ENCODE data around the gene TUBGCP2.

Gene TUBGCP2

DNA sequence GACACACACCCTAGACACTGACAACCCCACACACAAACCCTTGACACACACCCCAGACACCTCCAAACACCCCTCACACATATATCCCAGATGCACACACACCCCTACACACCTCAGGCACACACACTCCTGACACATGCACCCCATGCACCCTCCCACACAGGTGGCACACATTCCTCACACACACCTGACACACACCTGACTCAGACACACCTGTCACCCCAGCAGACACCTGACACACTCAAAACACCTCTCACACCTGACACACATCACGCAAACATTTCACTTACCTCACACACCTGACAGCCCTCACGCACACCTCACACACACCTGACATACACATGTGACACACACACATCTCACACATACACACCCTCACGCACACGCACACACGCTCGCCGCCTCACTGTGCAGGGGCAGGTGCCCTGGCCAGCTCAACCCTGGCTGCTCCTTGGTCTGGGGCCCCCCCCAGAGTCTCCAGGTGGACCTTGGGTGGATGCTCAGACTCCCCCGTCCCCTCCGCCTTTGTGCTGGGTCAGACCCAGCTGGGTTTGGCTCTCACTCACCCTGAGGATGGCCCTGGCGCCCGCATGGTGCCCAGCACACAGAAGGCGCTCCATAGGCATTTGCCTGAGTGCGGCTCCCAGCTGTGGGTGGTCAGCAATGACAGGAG, 31.2 kb upstream of the TUBGCP2 start:
- no peak for DNase-seq

DNA sequence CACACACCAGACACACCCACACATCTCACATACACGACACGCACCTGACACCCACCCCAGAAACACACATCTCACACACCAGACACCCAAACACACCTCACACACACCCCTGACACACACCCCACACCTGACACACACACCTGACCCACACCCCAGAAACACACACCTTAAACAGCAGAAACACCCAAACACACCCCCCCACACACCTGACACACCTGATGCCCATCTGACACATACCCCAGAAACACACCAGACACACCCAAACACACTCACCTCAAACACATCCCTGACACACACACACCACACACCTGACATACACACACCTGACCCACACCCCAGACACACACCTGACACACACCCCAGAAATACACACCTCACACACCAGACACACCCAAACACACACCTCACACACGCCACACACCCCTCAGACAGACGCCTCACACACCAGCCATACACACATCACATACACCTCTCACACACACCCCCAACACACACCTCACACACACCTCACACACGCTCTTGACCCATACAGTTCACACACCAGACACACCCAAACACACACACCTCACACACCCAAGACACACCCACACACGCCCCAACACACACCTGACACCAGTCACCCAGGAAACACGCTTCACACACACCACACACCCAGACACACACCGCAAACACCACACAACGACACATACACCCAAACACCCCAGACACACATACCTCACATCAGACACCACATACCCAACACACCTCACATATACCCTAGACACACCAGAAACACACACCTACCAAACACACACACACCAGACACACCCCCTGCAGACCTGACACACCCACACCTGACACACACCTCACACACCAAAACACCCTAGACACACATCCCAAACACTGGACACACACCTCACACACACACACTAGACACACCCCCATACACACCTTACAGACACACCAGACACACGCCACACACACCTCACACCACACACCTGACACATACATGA, 29.7 kb upstream of the TUBGCP2 start:
- no peak for DNase-seq

DNA sequence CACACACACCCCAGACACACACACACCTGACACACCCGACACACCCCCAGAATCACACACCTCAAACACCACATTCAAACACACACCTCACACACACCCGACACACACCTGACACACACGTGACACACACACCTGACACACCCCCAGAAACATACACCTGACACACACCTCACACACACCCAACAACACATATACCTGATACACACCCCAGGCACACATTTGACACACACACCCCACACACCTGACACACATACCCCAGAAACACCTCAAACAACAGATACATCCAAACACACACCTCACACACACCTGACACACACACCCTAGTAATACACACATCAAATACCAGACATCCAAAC, 28.7 kb upstream of the TUBGCP2 start:
- DNase-seq = no peak

DNA sequence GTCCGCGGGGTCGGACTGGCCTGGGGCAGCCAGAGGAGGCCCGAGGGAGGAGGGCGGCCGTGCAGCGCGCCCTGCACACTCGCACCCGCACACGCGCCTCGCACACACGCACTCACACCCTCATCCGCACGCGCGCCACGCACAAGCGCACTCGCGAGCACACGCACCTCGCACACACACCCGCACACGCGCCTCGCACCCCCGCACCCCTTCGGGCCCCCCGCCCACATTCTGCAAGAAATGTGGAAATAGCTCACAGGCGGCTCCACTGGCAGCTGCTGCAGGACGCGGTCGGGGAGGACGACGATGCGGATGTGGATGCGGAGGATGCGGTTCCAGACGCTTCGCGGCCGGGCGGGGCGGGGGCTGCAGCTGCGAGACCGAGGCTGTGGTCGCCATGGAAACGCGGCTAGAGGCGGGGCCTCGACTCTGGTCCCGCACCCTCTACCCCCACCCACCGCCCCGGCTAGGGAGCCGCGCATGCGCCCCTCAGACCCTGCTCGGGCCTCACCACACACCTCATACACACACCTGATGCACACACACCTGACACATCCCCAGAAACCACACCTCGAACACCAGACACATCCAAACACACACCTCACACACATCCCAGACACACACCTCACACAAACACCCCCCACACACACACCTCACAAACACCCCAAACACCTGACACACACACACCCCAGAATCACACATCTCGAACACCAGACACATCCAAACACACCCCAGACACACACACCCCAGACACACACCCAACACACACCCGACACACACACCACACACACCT, 28.1 kb upstream of the TUBGCP2 start, which contains the start of gene CALY:
CALY (minus strand) TSS at position 320 of the 793 bp plus-strand sequence. CDS start 7,907 bp downstream, outside the sequence.
- DNase-seq = no peak

DNA sequence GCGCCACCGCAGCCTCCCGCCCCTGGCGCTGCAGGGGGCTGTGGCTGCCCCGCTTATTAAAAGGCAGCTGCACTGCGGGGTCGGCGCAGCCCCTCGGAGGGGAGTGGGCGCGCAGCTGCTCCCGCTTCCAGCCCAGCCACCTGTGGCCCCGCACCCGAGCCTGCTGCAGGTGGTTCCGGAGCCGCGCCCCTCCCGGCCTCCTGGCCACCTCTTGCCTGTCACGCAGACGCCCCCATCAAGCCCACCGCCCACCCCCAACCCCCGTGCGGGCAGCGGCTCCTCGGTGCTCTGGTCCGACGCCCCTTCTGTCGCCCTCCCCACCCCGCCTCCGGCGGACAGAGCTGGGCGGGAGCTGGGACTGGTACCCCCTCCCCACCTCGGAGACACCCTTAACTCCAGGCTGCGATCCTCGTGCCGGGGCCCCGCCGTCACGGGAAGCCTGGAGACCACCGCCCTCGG, 27.5 kb upstream of the TUBGCP2 start:
- DNase-seq = no peak

DNA sequence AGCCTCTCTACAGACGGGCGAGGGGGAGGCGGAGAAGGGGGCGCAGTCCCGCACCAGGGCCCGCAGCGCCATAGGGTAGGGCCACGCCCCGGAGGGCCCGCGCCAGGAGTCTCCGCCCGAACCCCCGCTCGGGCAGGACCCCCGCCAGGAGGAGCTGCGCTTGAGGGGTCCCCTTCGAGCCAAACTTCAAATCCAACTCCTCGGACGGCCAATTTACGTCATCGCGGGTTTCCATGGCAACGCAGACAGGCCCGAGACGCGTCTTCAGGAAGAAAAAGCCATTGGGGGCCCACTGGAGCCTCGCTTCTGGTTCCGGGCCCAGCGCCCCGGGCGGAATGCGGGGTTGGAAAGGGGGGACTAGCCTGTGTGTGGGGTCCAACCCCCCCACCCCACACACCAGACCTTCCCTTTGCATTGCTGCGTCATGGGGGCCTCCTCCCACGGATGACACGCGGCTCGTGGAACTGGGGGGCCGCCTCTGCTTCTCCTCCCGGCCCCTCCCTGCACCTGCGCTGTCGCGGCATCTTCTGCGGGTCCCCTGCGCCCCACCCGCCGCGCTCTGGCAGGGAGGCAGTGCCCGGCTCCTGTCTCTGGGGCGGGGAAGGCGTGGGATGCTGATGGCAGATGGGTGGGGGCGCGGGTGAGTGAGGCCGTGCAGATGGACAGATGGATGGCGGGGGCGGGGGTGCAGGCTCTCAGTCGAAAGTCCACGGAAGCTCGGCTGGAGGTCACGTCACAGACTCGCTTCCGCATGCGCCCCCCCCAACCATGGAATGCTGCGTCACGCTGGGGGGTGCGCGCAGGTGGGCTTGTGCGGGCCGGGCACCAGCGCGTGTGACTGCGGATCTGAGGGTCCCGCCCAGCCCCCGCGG, 26.8 kb upstream of the TUBGCP2 start:
- DNase-seq = no peak

DNA sequence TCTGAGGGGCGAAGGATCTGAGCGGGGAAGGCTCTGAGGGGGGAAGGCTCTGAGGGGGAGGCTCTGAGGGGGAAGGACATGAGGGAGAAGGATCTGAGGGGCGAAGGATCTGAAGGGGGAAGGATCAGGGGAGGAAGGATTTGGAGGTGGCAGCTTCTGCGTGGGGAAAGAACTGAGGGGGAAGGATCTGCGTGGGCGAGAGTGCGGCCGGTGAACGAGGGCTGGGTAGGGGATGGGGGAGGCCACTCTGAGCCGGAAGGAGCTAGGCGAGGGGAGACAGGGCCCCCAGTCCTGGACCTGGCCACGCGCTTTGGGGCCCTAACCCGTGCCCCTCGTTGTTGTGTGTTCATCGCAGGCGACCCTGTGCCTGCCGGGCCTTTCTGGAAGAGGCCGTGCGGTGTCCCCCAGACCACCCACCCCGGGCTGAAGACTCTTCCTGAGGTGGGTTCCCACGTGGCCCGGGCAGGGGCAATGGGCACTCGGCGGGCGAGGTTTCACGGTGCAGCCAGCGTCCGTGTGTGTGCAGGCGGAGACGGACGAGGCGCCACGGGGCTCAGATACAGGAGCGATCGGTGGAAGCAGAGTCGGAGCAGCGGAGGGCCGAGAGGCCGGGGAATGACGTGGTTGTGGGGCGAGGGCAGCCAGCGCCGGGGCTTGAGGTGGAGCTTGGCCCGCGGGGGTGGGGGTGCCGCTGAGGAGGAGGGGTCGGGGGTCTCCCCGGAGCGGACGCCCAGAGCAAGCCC, 26.0 kb upstream of the TUBGCP2 start:
- no peak for DNase-seq

DNA sequence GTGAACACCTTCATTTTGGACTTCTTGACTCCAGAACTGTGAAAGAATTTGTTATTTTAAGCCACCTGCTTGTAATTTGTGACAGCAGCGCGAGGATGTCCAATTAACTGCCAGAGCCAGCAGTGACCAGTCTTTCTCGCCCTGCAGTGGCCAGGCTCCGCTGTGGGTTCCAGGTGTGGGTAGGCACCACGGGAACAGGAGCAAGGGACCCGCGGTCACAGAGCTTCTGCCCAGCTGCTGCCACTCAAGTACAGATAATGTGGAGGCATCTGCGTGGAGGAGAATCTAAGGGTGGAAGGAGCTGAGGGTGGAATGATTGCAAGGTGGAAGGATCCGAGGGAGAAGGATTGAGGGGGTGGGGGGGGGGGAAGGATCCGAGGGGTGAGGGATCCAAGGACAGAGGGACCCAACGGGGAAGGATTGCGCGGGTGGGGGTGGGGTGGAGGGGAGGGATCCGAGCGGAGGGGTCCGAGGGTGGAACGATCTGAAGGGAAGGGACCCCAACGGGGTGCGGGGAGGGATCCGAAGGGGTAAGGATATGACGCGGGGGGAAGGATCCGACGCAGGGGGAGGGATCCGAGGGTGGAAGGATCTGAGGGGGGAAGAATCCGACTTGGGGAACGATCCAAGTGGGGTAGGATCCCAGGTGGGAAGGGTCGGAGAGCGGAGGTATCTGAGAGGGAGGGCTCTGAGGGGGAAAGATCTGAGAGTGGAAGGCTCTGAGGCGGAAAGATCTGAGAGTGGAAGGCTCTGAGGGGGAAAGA, 24.4 kb upstream of the TUBGCP2 start:
- DNase-seq = no peak

DNA sequence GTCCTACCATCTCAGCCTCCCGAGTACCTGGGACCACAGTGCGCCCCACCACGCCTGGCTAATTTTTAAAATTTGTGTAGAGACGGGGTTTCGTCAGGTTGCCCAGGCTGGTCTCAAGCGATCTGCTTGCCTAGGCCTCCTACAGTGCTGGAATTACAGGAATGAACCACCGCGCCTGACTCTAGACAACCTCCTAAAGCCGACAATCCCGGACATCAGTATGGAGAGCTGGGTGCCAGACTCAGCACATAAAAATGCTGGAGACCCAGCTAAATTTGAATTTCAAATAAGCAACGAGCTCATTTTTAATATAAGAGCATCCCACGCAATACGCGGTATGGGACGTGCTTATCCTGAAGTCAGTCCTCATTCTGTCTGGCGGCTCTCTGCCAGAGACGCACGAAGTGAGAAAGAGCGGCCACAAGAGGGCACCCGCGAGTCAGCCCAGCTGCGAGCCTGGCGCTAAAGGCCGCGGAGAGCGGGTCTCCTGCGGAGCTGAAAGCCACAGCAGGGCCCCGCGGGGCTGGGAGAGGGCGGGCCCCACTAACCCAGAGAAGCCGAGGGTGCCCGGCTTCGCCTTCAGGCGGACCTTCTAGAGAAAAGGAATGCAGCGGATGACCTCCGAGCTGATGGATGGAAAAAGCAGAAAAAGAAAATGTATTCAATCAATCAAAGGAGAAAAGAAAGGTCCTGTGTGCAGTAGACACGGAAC, 21.0 kb upstream of the TUBGCP2 start:
- DNase-seq = peak; percentile 35

DNA sequence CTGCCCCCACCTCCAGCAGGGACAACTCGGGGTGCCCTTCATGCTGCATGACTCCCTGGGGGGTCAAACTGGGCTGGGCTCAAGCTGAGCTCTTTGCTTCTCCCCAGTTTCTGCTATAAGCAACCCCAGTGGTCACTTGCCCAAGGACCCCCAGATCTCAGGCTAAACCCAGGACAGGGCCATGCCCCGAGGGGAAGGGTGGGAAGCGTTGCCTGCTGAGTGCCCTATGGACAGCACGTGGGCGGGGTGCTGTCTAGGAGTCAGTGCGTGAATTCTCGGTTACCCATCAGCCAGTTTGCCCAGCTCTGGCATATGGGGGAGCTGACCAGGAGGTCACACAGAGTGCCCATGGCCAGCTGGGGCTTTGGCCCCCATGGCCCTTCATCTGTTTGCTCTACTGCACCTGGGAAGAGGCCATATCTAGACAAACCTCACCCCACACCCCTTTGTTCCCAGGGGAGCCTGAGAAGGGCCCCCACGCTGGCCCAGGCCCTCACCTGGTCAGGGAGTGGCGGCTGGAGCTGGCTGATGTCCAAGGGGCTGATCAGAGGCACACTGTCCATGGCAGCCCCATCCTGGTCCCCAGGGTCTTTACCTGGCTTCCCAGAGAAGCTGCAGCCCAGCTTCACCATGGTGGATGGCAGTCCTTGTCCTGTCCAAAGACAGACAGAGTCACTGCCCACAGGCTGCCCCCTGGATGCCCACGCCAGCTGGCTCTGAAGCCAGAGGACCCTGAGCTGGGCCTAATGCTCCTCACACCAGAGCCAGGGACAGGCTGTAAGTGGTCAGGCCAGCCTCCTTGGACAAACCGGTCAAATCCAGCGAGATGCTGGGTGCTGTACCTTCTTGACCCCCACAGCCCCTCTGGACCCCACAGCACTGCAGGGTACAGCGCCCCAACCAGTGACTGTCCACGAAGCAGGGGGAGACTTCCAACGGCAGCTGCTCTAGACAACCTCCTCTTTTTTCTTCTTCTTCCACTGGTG, 20.0 kb upstream of the TUBGCP2 start:
- DNase-seq = no peak

DNA sequence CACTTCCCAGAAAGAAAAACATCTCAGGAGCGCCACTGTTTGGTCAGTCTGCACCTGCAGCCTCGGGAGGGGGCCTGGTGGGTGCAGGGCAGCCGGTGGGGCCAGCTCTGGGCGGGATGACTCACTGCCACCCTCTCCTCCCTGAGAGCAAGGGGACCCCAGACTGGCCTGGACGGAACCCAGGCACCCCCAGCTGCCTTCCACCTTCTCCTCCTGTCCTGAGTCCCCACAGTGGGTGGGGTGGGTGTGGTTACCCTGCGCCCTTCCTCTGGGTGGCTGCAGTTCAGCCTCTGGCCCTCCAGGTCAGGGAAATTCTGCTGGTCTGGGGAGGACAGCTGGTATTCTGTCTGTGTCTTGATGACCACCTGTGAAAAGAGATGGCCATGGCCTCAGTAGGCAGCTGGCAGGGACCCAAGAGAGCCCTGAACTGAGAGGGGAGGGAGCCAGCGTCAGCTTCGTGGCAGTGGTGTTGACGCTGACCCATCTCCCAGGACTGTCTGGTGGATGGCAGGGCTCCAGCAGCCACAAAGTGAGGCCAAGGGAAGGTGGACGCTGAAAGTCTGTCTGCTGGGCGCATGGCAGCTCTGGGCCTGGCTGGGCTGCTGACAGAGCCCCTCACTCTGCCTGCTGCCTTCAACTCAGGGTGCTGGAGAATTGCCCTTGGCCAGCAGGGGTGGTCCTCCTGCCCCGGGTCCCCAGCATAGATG, 19.1 kb upstream of the TUBGCP2 start:
- DNase-seq = no peak

DNA sequence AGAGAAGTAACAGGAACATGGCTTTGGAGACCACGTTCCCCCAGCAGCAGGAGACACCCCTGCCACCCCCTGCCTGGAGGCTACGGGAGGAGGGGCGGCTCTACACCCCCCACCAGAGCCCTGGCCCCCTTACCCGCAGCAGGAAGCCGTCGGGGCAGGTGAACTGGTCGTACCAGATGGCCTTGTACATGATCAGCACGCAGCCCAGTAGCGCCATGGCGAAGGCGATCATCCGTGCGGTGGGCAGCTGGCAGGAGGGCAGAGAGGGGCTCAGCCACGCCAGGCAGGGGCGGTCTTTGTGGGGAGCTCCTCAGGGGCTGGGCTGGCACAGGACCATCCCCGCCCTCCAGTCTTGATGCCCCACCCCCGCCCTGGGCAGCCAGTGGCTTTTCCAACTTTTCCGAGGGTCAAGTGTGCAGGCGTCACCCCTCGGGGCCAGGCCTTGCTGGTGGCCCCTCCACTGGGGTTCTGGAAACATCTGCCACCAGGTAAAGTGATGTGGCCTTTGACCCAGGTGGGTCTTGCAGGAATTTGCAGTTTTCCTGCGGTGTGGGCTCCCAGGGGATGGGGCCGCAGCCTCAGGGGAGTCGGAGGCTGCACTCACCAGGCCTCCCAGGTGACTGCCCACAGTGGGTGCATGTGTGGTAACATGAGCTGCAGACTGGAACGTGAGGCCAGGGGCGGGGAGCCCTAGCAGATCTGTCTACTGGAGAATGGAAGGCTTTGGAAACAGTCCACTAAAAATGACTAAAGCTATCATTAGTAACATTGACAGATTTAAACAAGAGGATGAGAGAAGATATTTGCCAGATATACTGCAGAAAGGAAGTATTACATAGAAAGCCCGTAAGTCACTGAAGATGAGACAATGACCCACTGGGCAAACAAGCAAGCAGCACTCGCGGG, 18.3 kb upstream of the TUBGCP2 start:
- no peak for DNase-seq

DNA sequence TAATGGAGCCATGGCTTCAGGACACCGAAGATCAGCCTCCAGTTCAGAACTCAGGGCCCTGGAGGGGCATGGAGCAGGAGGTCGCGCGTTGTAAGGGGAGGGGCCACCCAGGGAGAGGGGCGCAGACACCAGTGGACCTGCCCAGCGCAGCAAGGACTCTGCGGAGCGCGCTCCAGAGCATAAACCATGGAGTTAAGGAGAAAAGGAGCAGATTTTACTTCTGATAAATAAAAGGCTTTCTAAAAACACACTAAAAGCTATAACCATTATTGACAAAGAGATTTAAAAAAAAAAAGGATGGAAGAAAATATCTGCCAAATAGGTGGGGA, 17.5 kb upstream of the TUBGCP2 start:
- no peak for DNase-seq

DNA sequence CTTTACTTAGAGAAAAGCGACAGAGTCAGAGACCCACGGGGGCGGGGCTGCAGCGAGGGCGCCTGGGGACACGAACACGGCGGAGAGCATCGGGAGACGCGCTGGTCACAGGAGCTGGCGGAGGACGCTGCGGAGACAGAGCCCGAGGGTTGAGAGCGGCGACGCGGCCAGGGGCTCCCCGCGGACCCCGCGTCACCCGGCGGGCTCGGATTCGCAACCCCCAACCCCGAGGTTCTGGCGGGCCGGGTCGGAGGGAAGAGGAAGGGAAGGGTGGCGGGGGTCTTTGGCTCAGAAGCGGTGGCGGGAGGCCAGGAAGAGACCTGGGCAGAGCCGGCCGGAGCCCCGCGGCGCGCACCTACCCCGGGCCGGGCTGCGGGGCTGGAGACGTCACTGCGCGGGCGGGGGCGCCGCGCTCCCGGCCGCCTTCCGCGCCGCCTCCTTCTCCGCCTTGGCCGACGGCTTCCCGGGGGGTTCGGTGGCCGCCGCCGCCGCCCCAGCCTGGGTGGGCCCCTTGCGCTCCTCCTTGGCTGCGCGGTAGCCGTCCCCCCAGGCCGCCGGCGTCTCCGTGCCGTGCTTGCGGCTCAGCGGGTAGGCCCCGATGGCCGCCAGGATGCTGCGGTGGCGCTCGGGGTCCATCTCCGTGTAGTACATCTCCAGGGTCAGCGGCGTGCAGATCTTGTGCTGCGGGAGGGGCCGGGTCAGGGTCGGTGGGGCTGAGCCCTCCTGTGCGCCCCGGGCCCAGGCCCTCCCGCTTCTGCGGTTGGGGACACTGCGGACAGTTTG, 17.0 kb upstream of the TUBGCP2 start:
- DNase-seq = no peak

DNA sequence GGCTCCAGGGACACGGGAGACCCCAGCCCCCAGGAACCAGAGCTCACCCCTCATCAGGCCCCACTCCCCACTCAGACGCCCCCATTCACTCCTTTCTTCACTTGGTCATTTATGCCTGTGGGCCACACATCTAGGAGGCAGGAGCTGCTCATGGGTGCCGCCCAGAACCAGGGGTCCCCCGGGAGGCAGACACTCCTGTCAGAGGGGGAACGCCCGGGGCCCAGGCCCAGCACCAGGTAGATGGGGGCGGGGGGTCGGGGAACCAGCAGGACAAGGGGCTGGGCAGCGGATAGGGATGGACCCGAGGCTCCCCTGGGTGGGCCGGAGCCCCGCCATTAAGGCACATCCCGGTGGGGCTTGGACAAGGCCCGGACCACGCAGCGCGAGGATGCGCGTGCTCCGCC, 16.2 kb upstream of the TUBGCP2 start:
- no peak for DNase-seq

DNA sequence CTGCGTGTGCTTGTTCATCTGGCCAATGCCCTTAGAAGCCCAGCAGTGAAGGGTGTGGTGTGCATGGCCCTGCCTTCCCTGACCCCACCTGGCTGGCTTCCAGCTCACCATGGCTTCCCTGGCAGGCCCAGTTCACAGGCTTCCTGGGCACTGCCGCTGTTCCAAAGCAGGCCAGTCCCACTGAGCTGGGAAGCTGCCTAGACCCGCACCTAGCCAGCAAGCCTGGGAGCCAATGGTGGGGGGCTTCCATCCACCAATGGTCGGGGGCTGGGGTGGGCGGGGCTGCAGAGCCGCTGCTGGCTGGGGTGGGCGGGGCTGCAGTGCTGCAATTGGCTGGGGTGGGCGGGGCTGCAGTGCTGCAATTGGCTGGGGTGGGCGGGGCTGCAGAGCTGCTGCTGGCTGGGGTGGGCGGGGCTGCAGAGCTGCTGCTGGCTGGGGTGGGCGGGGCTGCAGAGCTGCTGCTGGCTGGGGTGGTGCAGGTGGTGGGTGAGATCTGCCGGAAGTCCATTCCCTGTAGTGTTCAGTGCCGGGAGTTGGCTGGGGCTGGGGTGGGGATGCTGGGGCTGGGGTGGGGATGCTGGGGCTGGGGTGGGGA, 15.6 kb upstream of the TUBGCP2 start:
- DNase-seq = peak; percentile 55

All from DMS79 treated with DMSO at 0.1 percent for 48 hours (cell line).